ENCODE measurements around the gene MRPS22. TPM values are rescaled to one million over a fixed set of nuclear protein-coding genes. Genes with fewer than 3 reads are reported as not detected.

MRPS22 gene
- total RNA-seq, 1 donor from 2014 or later = 8.3 TPM

GRCh38 chr3:139319428-139320402 is 24.1 kb upstream of the MRPS22 start:
- intact Hi-C loops (cut with DNase I) = no loop called here
- no peaks in the 10 kb centered on the region for H3K36me3 ChIP-seq
- H3K27ac ChIP-seq = no peak overlapping the region
- no peaks in the 10 kb centered on the region for H3K27me3 ChIP-seq
- H3K4me1 ChIP-seq = no peaks in the 10 kb centered on the region
- no peak overlapping the region for H3K4me3 ChIP-seq
- H3K9me3 ChIP-seq = no peaks in the 10 kb centered on the region
- no peak for TF ChIP-seq CTCF (IDR thresholded peaks at IDR 0.05)
- no peak for DNase-seq (ENCODE audit: low spot score in 2 of 2)

- no peak for TF ChIP-seq CTCF (IDR thresholded peaks at IDR 0.05)
- H3K27ac ChIP-seq = no peak overlapping the region
- H3K4me3 ChIP-seq = no peak overlapping the region
- no peaks in the 10 kb centered on the region for H3K27me3 ChIP-seq
- DNase-seq (ENCODE audit: low spot score in 2 of 2) = no peak
- H3K36me3 ChIP-seq = no peaks in the 10 kb centered on the region
- intact Hi-C loops (cut with DNase I) = no loop called here
- H3K4me1 ChIP-seq = no peaks in the 10 kb centered on the region
- H3K9me3 ChIP-seq = no peaks in the 10 kb centered on the region
These were observed 23.1 kb upstream of the MRPS22 start for GRCh38 chr3:139320551-139321309.

- no peak overlapping the region for H3K4me3 ChIP-seq
- H3K27ac ChIP-seq = no peak overlapping the region
- no peaks in the 10 kb centered on the region for H3K36me3 ChIP-seq
- no peak for DNase-seq (ENCODE audit: low spot score in 2 of 2)
- no peaks in the 10 kb centered on the region for H3K27me3 ChIP-seq
- H3K4me1 ChIP-seq = no peaks in the 10 kb centered on the region
- TF ChIP-seq CTCF (IDR thresholded peaks at IDR 0.05) = no peak
- intact Hi-C loops (cut with DNase I) = no loop called here
- no peaks in the 10 kb centered on the region for H3K9me3 ChIP-seq
These were observed 21.5 kb upstream of the MRPS22 start for GRCh38 chr3:139322346-139322745.

GRCh38 chr3:139323146-139323545 is 20.7 kb upstream of the MRPS22 start:
- Histone ChIP-seq H3K27me3 (no peaks in the 10 kb centered on the region), H3K36me3 (no peaks in the 10 kb centered on the region), H3K4me1 (no peaks in the 10 kb centered on the region), H3K4me3 (no peak overlapping the region), H3K27ac (no peak overlapping the region), H3K9me3 (no peaks in the 10 kb centered on the region)
- intact Hi-C loops (cut with DNase I) = no loop called here
- no peak for TF ChIP-seq CTCF (IDR thresholded peaks at IDR 0.05)
- no peak for DNase-seq (ENCODE audit: low spot score in 2 of 2)

- intact Hi-C loops (cut with DNase I) = no loop called here
- TF ChIP-seq CTCF (IDR thresholded peaks at IDR 0.05) = no peak
- DNase-seq (ENCODE audit: low spot score in 2 of 2) = no peak
- Histone ChIP-seq H3K4me3 (no peak overlapping the region), H3K36me3 (no peaks in the 10 kb centered on the region), H3K9me3 (no peaks in the 10 kb centered on the region), H3K27me3 (no peaks in the 10 kb centered on the region), H3K4me1 (no peaks in the 10 kb centered on the region), H3K27ac (no peak overlapping the region)
These were observed 19.4 kb upstream of the MRPS22 start for GRCh38 chr3:139324456-139324855.

Data from ascending aorta (tissue), 2 donors.